Stimulated activated CD8-positive, alpha-beta memory T cell treated with anti-CD3 and anti-CD28 coated beads, Interleukin-7, amount 100 ng/mL, for 48 hours (primary cell): Measurements from ENCODE around the gene NAA10.
A peak's percentile ranks its signal among the peaks of the same experiment; 100 is the strongest.

ENCODE experiments used
- DNase-seq, 2 donors: peaks; one replicate each; pipeline ENCODE4 v3.0.0-alpha.2; 2020; ENCODE audit warnings: low read depth in 1 of 2; ENCODE audit errors: extremely low read depth in 1 of 2

The NAA10 gene

GRCh38 chrX:153950127-153950526, 15.3 kb upstream of the NAA10 start:
- no peak for DNase-seq

GRCh38 chrX:153948847-153949805, 14.3 kb upstream of the NAA10 start:
- DNase-seq = no peak

GRCh38 chrX:153948002-153948466, 13.2 kb upstream of the NAA10 start:
- DNase-seq = no peak

GRCh38 chrX:153947009-153947769, 12.4 kb upstream of the NAA10 start:
- DNase-seq = peak in 1 of 2 donors; percentile 55

- no peak for DNase-seq
These were observed 11.4 kb upstream of the NAA10 start for GRCh38 chrX:153945956-153946943.

GRCh38 chrX:153944800-153945150, 9.9 kb upstream of the NAA10 start:
- no peak for DNase-seq

- DNase-seq = no peak
These were observed 9.4 kb upstream of the NAA10 start, which contains the start of gene RENBP for GRCh38 chrX:153944140-153944799. TSS of gene RENBP (minus strand) at chrX:153944643. CDS start at chrX:153944610, 33 bp downstream.

- no peak for DNase-seq
These were observed 6.8 kb upstream of the NAA10 start for GRCh38 chrX:153941336-153942252.

GRCh38 chrX:153939573-153939972, 4.7 kb upstream of the NAA10 start:
- no peak for DNase-seq

GRCh38 chrX:153938226-153938786, 3.5 kb upstream of the NAA10 start:
- DNase-seq = no peak

- DNase-seq = no peak
These were observed 2.2 kb upstream of the NAA10 start for GRCh38 chrX:153937056-153937455.

GRCh38 chrX:153935326-153935851, 552 bp upstream of the NAA10 start:
- no peak for DNase-seq

- no peak for DNase-seq
These were observed 582 bp downstream of the NAA10 start for GRCh38 chrX:153934148-153934761.

GRCh38 chrX:153933748-153934147, 1.1 kb downstream of the NAA10 start:
- no peak for DNase-seq

- DNase-seq = no peak
These were observed 2.5 kb downstream of the NAA10 start for GRCh38 chrX:153932220-153932915.

- DNase-seq = no peak
These were observed 3.1 kb downstream of the NAA10 start for GRCh38 chrX:153931748-153932147.

- no peak for DNase-seq
These were observed 3.7 kb downstream of the NAA10 start for GRCh38 chrX:153931151-153931550.
